22Rv1 (cell line): Measurements from ENCODE around the gene SST.

Source experiments
- ZFX ChIP-seq: fragments of 450-650 bp; IDR thresholded peaks from 2 replicates; pipeline ENCODE4 v1.6.1; 2017; ENCODE audit warnings: antibody characterized with exemption, borderline replicate concordance
- TF ChIP-seq, protein P1 (sequence below): fragments of 450-650 bp; IDR thresholded peaks from 2 replicates; pipeline ENCODE4 v1.5.1; 2017; ENCODE audit warnings: mild to moderate bottlenecking

DNA sequence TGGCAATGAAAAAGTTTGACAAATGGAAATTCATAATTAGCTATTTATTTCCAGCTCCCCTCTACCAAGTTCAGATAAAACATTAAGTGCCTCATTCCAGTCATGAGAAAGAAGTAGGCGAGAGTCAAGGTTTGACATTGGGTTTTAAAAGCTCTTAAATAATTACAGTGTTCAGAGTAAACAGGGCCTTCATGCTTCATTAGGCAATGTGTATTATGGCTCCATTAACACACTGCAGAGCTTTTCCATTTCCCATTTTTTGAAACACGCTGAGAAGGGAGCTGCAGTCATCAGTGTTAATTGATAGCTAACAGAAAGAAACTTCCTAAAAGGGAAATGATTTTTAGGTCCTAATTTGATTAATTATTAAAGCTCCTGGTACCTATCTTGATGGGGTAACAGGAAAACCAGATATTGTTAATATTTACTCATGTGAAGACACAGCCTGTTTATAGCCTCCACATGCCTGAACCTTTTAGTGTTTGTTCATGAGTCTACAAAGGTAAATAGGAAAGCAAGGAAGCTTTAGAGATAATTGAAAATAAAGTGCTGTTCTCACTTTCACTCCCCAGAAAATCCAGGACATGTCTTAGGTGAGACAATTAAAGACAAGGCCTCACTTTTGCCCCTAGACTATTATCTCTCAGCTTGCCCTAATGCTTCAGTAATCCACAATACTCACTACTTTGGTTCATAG is 28.7 kb downstream of the SST start:
- TF ChIP-seq, protein P1, sequence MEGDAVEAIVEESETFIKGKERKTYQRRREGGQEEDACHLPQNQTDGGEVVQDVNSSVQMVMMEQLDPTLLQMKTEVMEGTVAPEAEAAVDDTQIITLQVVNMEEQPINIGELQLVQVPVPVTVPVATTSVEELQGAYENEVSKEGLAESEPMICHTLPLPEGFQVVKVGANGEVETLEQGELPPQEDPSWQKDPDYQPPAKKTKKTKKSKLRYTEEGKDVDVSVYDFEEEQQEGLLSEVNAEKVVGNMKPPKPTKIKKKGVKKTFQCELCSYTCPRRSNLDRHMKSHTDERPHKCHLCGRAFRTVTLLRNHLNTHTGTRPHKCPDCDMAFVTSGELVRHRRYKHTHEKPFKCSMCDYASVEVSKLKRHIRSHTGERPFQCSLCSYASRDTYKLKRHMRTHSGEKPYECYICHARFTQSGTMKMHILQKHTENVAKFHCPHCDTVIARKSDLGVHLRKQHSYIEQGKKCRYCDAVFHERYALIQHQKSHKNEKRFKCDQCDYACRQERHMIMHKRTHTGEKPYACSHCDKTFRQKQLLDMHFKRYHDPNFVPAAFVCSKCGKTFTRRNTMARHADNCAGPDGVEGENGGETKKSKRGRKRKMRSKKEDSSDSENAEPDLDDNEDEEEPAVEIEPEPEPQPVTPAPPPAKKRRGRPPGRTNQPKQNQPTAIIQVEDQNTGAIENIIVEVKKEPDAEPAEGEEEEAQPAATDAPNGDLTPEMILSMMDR = no peak
- no peak for TF ChIP-seq ZFX
